NT2/D1 (cell line): Measurements from ENCODE around the gene CALML6.

ENCODE experiments used
- YY1 ChIP-seq: IDR thresholded peaks from 2 replicates; pipeline ENCODE4 v1.6.1; 2011; ENCODE audit not compliant: insufficient read length, insufficient read depth
- ZNF274 ChIP-seq: IDR thresholded peaks from 2 replicates; pipeline ENCODE4 v1.6.1; 2011; ENCODE audit warnings: mild to moderate bottlenecking, low read depth, low read length

DNA sequence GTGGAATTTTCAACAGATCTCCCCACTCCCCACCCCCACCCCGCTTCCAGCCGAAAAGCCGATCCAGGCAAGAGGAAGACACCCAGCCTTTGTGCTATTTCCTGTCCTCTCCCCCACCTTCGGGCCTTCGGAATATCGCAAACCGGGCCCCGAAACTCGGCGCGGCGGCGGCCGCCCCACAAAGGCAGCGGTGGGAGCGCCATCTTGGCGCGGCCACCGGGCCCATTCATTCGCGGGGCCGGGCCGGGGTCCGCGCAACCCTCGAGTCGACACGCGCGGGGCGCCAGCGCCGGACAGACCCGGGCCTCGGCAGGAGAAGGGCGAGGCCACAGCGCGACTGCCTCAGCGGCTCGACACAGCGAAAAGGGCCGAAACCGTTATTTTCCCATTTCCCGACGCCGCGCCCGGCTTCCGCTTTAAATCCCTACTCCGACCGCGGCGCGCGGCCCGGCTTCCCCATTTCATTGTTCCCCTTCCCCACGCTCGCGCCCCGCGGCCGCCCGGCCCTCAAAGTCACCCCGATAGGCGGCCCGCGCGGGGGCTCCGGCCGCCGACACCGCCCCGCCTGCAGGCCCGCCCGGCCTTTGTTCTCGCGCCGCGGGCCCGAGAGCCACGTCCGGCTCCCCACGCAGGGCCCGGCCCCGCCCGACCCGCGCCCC lies 25.1 kb upstream of the CALML6 start:
- TF ChIP-seq YY1 (no peak), ZNF274 (no peak)
